GM23338 (cell line): ENCODE results near the gene CHAC1. TPM values are rescaled to one million over a fixed set of nuclear protein-coding genes. Genes with fewer than 3 reads are reported as not detected.

Experiments used
- CREB1 ChIP-seq: fragments of 250-450 bp; sonication (Bioruptor Pico); IDR thresholded peaks from 2 replicates; pipeline ENCODE4 v1.5.0; 2020; ENCODE audit warnings: low read depth, mild to moderate bottlenecking, moderate library complexity
- EZH2 ChIP-seq: fragments of 200-600 bp; sonication (generic); IDR thresholded peaks from one replicate; pipeline ENCODE4 v1.8.0; 2017; ENCODE audit warnings: antibody characterized with exemption, mild to moderate bottlenecking, low read depth; ENCODE audit not compliant: unreplicated experiment
- EZH2phosphoT487 ChIP-seq: fragments of 200-600 bp; sonication (generic); IDR thresholded peaks from one replicate; pipeline ENCODE4 v1.8.1; 2018; ENCODE audit warnings: antibody characterized with exemption; ENCODE audit not compliant: unreplicated experiment
- POLR2AphosphoS5 ChIP-seq: IDR thresholded peaks from 2 replicates; pipeline ENCODE4 v1.6.1; 2016; ENCODE audit warnings: antibody characterized with exemption, low read depth
- STAT1 ChIP-seq: IDR thresholded peaks from one replicate; pipeline ENCODE4 v1.6.1; 2016; ENCODE audit warnings: antibody characterized with exemption; ENCODE audit not compliant: unreplicated experiment
- ZNF114 ChIP-seq: fragments of 250-450 bp; sonication (Bioruptor Pico); IDR thresholded peaks from 2 replicates; pipeline ENCODE4 v1.5.0; 2020; ENCODE audit warnings: mild to moderate bottlenecking, moderate library complexity
- ZNF331 ChIP-seq: fragments of 250-450 bp; sonication (Bioruptor Pico); IDR thresholded peaks from 2 replicates; pipeline ENCODE4 v1.5.0; 2020; ENCODE audit warnings: low read depth, mild to moderate bottlenecking, moderate library complexity
- ZNF462 ChIP-seq: fragments of 250-450 bp; sonication (Bioruptor Pico); IDR thresholded peaks from 2 replicates; pipeline ENCODE4 v1.5.0; 2020; ENCODE audit warnings: mild to moderate bottlenecking, moderate library complexity
- polyA plus RNA-seq: library from polyadenylated mRNA; unstranded; fragments of >200 nt; fragmentation: Nextera tagmentation; extraction: Ambion mirVana; gene quantifications from 2 replicates; pipeline ENCODE4 v1.2.1, GENCODE V29; 2016
- total RNA-seq: library from RNA; depleted of rRNA; stranded (reverse); fragments of >200 nt; shearing (Covaris generic); gene quantifications from 2 replicates; pipeline ENCODE4 v1.2.3, GENCODE V29; 2014

The CHAC1 gene
- total and polyA plus RNA-seq, 2 experiments from 2014 or later: 73.0 to 124 TPM

- TF ChIP-seq ZNF462 (CRISPR knock-in tag): no peak
- TF ChIP-seq ZNF114: no peak
- no peak for TF ChIP-seq STAT1
- TF ChIP-seq ZNF331 (CRISPR knock-in tag): no peak
- no peak for TF ChIP-seq CREB1 (CRISPR knock-in tag)
- TF ChIP-seq EZH2phosphoT487: no peak
- TF ChIP-seq POLR2AphosphoS5: no peak
- TF ChIP-seq EZH2: no peak
Observed at GRCh38 chr15:40904552-40905201, 48.6 kb upstream of the CHAC1 start (continued).
